Neural progenitor cell (in vitro differentiated cells): ENCODE data around the gene GATAD2A. TPM values are rescaled to one million over a fixed set of nuclear protein-coding genes. Genes with fewer than 3 reads are reported as not detected.

Experiments used
- DNase-seq: peaks from one replicate; pipeline ENCODE4 v3.0.0-alpha.2; 2016; ENCODE audit warnings: low spot score
- H2AFZ ChIP-seq: fragments of 200-600 bp; sonication (generic); replicated peaks from 2 replicates; pipeline ENCODE4 v1.6.1; 2016; ENCODE audit warnings: antibody characterized with exemption
- H3F3A ChIP-seq: fragments of 200-600 bp; sonication (generic); 2 replicates; pipeline ENCODE4 v1.6.1; 2016; ENCODE audit warnings: antibody characterized with exemption, low read depth
- H3K27ac ChIP-seq: fragments of 200-600 bp; sonication (generic); 2 replicates; pipeline ENCODE4 v1.5.1; 2016; ENCODE audit warnings: mild to moderate bottlenecking
- H3K27me3 ChIP-seq: fragments of 200-600 bp; sonication (generic); 2 replicates; pipeline ENCODE4 v1.6.1; 2016; ENCODE audit warnings: mild to moderate bottlenecking, moderate library complexity
- H3K36me3 ChIP-seq: fragments of 200-600 bp; sonication (generic); 2 replicates; pipeline ENCODE4 v1.5.1; 2016
- H3K4me1 ChIP-seq: fragments of 200-600 bp; sonication (generic); 2 replicates; pipeline ENCODE4 v1.6.1; 2016; ENCODE audit warnings: mixed run types
- H3K4me2 ChIP-seq: fragments of 200-600 bp; sonication (generic); 2 replicates; pipeline ENCODE4 v1.6.1; 2016
- H3K4me3 ChIP-seq: fragments of 200-600 bp; sonication (generic); 2 replicates; pipeline ENCODE4 v1.5.1; 2016
- H3K79me2 ChIP-seq: fragments of 200-600 bp; sonication (generic); 2 replicates; pipeline ENCODE4 v1.6.1; 2016; ENCODE audit warnings: low read depth
- H3K9ac ChIP-seq: fragments of 200-600 bp; sonication (generic); 2 replicates; pipeline ENCODE4 v1.6.1; 2016
- H3K9me3 ChIP-seq: fragments of 200-600 bp; sonication (generic); 2 replicates; pipeline ENCODE4 v1.5.1; 2016; ENCODE audit warnings: low read depth
- H4K20me1 ChIP-seq: fragments of 200-600 bp; sonication (generic); 2 replicates; pipeline ENCODE4 v1.6.1; 2016; ENCODE audit warnings: low read depth
- H3K27ac Mint-ChIP-seq: 3 replicates; pipeline ENCODE4 v1.8.0; 2021; ENCODE audit warnings: mixed read lengths
- H3K27me3 Mint-ChIP-seq: 2 replicates; pipeline ENCODE4 v1.8.0; 2022; ENCODE audit warnings: low read depth, mild to moderate bottlenecking, inconsistent platforms, moderate library complexity, mixed read lengths; ENCODE audit not compliant: insufficient read depth
- H3K36me3 Mint-ChIP-seq: 3 replicates; pipeline ENCODE4 v1.8.0; 2021; ENCODE audit warnings: mixed read lengths
- H3K4me1 Mint-ChIP-seq: 3 replicates; pipeline ENCODE4 v1.8.0; 2021; ENCODE audit warnings: mixed read lengths
- H3K4me3 Mint-ChIP-seq: 3 replicates; pipeline ENCODE4 v1.8.0; 2021; ENCODE audit warnings: mild to moderate bottlenecking, moderate library complexity, mixed read lengths
- H3K9me3 Mint-ChIP-seq: 3 replicates; pipeline ENCODE4 v1.8.0; 2020; ENCODE audit warnings: mixed read lengths
- CTCF ChIP-seq: fragments of 200-600 bp; sonication (generic); IDR thresholded peaks from 2 replicates; pipeline ENCODE4 v1.5.1; 2017; ENCODE audit warnings: antibody characterized with exemption, mild to moderate bottlenecking
- EZH2 ChIP-seq: fragments of 200-600 bp; sonication (generic); IDR thresholded peaks from 2 replicates; pipeline ENCODE4 v1.6.1; 2017; ENCODE audit warnings: antibody characterized with exemption, mild to moderate bottlenecking, moderate library complexity
- EZH2phosphoT487 ChIP-seq: fragments of 200-600 bp; sonication (generic); IDR thresholded peaks from 2 replicates; pipeline ENCODE4 v1.6.1; 2017; ENCODE audit warnings: antibody characterized with exemption
- total RNA-seq: library from RNA; depleted of rRNA; stranded (reverse); fragments of >200 nt; gene quantifications from 2 replicates; pipeline ENCODE4 v1.2.3, GENCODE V29; 2015; ENCODE audit warnings: low replicate concordance

Gene GATAD2A
- total RNA-seq, 1 donor from 2014 or later, result 37.9 TPM

GRCh38 chr19:19505669-19506326, 100.3 kb downstream of the GATAD2A start:
- Histone ChIP-seq H3K79me2 (no peaks in the 10 kb centered on the region), H3K36me3 (no peaks in the 10 kb centered on the region), H3K4me3 (no peak overlapping the region), H3K27ac (no peak overlapping the region), H3K4me1 (no peaks in the 10 kb centered on the region), H3K9me3 (no peaks in the 10 kb centered on the region), H3K27me3 (no peaks in the 10 kb centered on the region), H4K20me1 (peaks cover 2% of the 10 kb centered on the region), H2AFZ (no peak overlapping the region), H3K4me2 (no peak overlapping the region), H3F3A (peaks cover 10% of the 10 kb centered on the region), H3K9ac (no peak overlapping the region)
- Mint-ChIP-seq H3K27ac (peak overlapping the region; percentile 33), H3K36me3 (peaks cover 28% of the 10 kb centered on the region), H3K4me1 (no peaks in the 10 kb centered on the region), H3K4me3 (no peak overlapping the region), H3K9me3 (no peaks in the 10 kb centered on the region), H3K27me3 (peaks cover 2% of the 10 kb centered on the region)
- DNase-seq, result no peak
- TF ChIP-seq CTCF, result no peak

GRCh38 chr19:19506592-19506991, 101.1 kb downstream of the GATAD2A start:
- Mint-ChIP-seq H3K9me3 (no peaks in the 10 kb centered on the region), H3K4me3 (no peak overlapping the region), H3K27me3 (peaks cover 2% of the 10 kb centered on the region), H3K27ac (no peak overlapping the region), H3K4me1 (no peaks in the 10 kb centered on the region), H3K36me3 (peaks cover 26% of the 10 kb centered on the region)
- Histone ChIP-seq H2AFZ (no peak overlapping the region), H3K79me2 (no peaks in the 10 kb centered on the region), H3K9me3 (no peaks in the 10 kb centered on the region), H3K4me2 (no peak overlapping the region), H3K4me1 (no peaks in the 10 kb centered on the region), H3K9ac (no peak overlapping the region), H4K20me1 (peaks cover 2% of the 10 kb centered on the region), H3K27ac (no peak overlapping the region), H3K4me3 (no peak overlapping the region), H3F3A (peaks cover 10% of the 10 kb centered on the region), H3K27me3 (no peaks in the 10 kb centered on the region), H3K36me3 (no peaks in the 10 kb centered on the region)
- TF ChIP-seq CTCF (no peak), EZH2phosphoT487 (no peak), EZH2 (no peak)
- no peak for DNase-seq

DNA sequence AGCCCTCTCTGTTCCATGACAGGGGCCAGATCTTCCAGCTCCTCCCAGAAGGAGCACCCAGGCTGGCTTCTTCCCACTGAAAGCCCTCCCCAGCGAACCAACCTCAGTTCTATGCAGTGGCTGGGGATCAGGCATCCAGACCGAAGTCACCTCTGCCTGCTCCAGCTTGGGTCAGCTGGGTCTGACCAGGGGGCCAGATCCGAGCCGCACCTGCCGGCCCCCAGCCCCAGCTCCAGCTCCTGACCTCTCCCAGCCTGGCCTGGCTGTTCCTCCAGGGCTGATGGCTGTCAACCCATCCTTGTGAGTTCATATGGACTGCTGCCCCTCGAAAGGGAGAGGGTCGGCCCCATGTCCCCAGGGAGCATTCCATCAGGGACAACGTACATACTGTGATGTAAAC, 101.9 kb downstream of the GATAD2A start:
- no peak overlapping the region for H3K27ac ChIP-seq
- H3K4me2 ChIP-seq, result no peak overlapping the region
- Mint-ChIP-seq H3K4me1 (peaks cover 2% of the 10 kb centered on the region), H3K27ac (no peak overlapping the region), H3K27me3 (peaks cover 2% of the 10 kb centered on the region), H3K9me3 (no peaks in the 10 kb centered on the region), H3K4me3 (no peak overlapping the region), H3K36me3 (peaks cover 25% of the 10 kb centered on the region)
- TF ChIP-seq EZH2phosphoT487 (no peak), CTCF (no peak), EZH2 (no peak)
- no peak overlapping the region for H3K9ac ChIP-seq
- H3K9me3 ChIP-seq, result no peaks in the 10 kb centered on the region
- H3K79me2 ChIP-seq, result no peaks in the 10 kb centered on the region
- no peak overlapping the region for H3K4me3 ChIP-seq
- no peaks in the 10 kb centered on the region for H3K27me3 ChIP-seq
- H3F3A ChIP-seq, result peaks cover 10% of the 10 kb centered on the region
- no peaks in the 10 kb centered on the region for H3K36me3 ChIP-seq
- DNase-seq, result no peak
- H4K20me1 ChIP-seq, result peaks cover 2% of the 10 kb centered on the region
- no peak overlapping the region for H2AFZ ChIP-seq
- H3K4me1 ChIP-seq, result no peaks in the 10 kb centered on the region
